Measurements from ENCODE around the gene CALN1.

GRCh38 chr7:71904484-71904883 lies 507.7 kb downstream of the CALN1 start:
- no peak for TF ChIP-seq CTCF (IDR thresholded peaks at IDR 0.05; ENCODE audit: low read depth, low read length)
- TF ChIP-seq EZH2phosphoT487 (IDR thresholded peaks at IDR 0.05; ENCODE audit: low read depth) = no peak
